ENCODE results near the gene SCAF1. TPM values are rescaled to one million over a fixed set of nuclear protein-coding genes. Genes with fewer than 3 reads are reported as not detected.

SCAF1 gene
- total RNA-seq, 2 experiments from 2014 or later: 39.9 to 41.9 TPM

DNA sequence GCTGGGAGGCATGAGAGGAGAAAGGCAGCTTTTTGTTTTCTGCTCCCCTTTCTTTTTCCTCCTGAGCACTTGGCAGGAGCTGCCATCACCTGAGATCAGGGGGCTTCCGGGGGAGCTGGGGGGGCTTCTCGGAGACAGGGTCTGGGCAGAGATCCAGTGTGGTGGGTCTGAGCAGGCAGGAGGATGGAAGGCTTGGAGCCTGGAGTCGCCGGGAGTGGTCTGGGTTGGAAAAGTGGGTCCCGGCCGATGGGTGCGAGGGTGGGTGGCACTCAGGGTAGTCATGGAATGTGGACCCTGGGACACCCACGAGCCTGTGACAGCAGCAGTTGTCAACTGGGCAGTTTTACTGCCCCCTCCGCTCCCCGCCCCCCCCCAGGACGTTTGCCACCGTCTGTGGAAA is 45.1 kb downstream of the SCAF1 start:
- Mint-ChIP-seq H3K4me1 (ENCODE audit: low read depth) (peaks cover 33% of the 10 kb centered on the region), H3K4me3 (no peak overlapping the region), H3K36me3 (ENCODE audit: low read depth) (peaks cover 34% of the 10 kb centered on the region), H3K9me3 (no peaks in the 10 kb centered on the region), H3K27me3 (ENCODE audit: low read depth) (peaks cover 9% of the 10 kb centered on the region), H3K27ac (no peak overlapping the region)
- CTCF ChIA-PET: no interaction called here
- intact Hi-C loops (cut with micrococcal nuclease): no loop called here
- no peak for DNase-seq

GRCh38 chr19:49687566-49688316 is 45.7 kb downstream of the SCAF1 start:
- CTCF ChIA-PET: interaction anchor here (0.8 kb wide), 1 partner anchor 30 kb away, joined by 3 read pairs; no protein-coding TSS in a partner anchor
- Mint-ChIP-seq H3K4me3 (no peak overlapping the region), H3K4me1 (ENCODE audit: low read depth) (peaks cover 31% of the 10 kb centered on the region)

GRCh38 chr19:49688531-49689132 is 46.6 kb downstream of the SCAF1 start:
- Mint-ChIP-seq H3K4me1 (ENCODE audit: low read depth) (peaks cover 31% of the 10 kb centered on the region), H3K4me3 (no peak overlapping the region), H3K9me3 (no peaks in the 10 kb centered on the region), H3K27ac (no peak overlapping the region), H3K36me3 (ENCODE audit: low read depth) (peaks cover 25% of the 10 kb centered on the region), H3K27me3 (ENCODE audit: low read depth) (peaks cover 13% of the 10 kb centered on the region)
- DNase-seq: no peak
- CTCF ChIA-PET: interaction anchor here (0.7 to 1.0 kb wide), 2 partner anchors 9 to 11 kb away, joined by 3 read pairs; partner anchors contain the start of gene PRMT1
- intact Hi-C loops (cut with micrococcal nuclease): no loop called here

More at GRCh38 chr19:49687566-49688316, 45.7 kb downstream of the SCAF1 start:
- no peak for DNase-seq
- intact Hi-C loops (cut with micrococcal nuclease): no loop called here
- no peaks in the 10 kb centered on the region for H3K9me3 Mint-ChIP-seq
- no peak overlapping the region for H3K27ac Mint-ChIP-seq
- peaks cover 29% of the 10 kb centered on the region for H3K36me3 Mint-ChIP-seq (ENCODE audit: low read depth)
- H3K27me3 Mint-ChIP-seq (ENCODE audit: low read depth): peaks cover 13% of the 10 kb centered on the region

GRCh38 chr19:49689133-49690078 is 47.4 kb downstream of the SCAF1 start, which contains the start of gene ADM5:
TSS of gene ADM5 (plus strand) at chr19:49689594. CDS start at chr19:49689838, 244 bp downstream.
- Mint-ChIP-seq H3K27me3 (ENCODE audit: low read depth) (peaks cover 13% of the 10 kb centered on the region), H3K9me3 (no peaks in the 10 kb centered on the region), H3K27ac (no peak within 1 kb of the TSS), H3K4me3 (peak within 1 kb of the TSS; percentile 70), H3K36me3 (ENCODE audit: low read depth) (peaks cover 17% of the 10 kb centered on the region), H3K4me1 (ENCODE audit: low read depth) (peaks cover 31% of the 10 kb centered on the region)
- intact Hi-C loops (cut with micrococcal nuclease): no loop called here
- CTCF ChIA-PET: interaction anchor here (0.6 to 1.0 kb wide), 3 partner anchors 10 to 306 kb away, joined by 3 read pairs; partner anchors contain the start of gene PRMT1
- peak; percentile 56 for DNase-seq

GRCh38 chr19:49690079-49690655 is 48.2 kb downstream of the SCAF1 start:
- Mint-ChIP-seq H3K27ac (no peak overlapping the region), H3K4me1 (ENCODE audit: low read depth) (peaks cover 31% of the 10 kb centered on the region), H3K4me3 (peak overlapping the region; percentile 70), H3K27me3 (ENCODE audit: low read depth) (peaks cover 13% of the 10 kb centered on the region), H3K36me3 (ENCODE audit: low read depth) (peaks cover 16% of the 10 kb centered on the region), H3K9me3 (no peaks in the 10 kb centered on the region)
- CTCF ChIA-PET: interaction anchor here (0.6 to 1.0 kb wide), 3 partner anchors 20 to 306 kb away, joined by 3 to 4 read pairs (median 4); partner anchors contain the start of gene AP2A1
- intact Hi-C loops (cut with micrococcal nuclease): no loop called here
- DNase-seq: no peak

GRCh38 chr19:49690656-49691242 is 48.7 kb downstream of the SCAF1 start, which contains the start of gene CPT1C:
TSS of gene CPT1C (plus strand) at chr19:49691116. CDS start at chr19:49692253, 1,137 bp downstream.
- peaks cover 11% of the 10 kb centered on the region for H3K36me3 Mint-ChIP-seq (ENCODE audit: low read depth)

DNA sequence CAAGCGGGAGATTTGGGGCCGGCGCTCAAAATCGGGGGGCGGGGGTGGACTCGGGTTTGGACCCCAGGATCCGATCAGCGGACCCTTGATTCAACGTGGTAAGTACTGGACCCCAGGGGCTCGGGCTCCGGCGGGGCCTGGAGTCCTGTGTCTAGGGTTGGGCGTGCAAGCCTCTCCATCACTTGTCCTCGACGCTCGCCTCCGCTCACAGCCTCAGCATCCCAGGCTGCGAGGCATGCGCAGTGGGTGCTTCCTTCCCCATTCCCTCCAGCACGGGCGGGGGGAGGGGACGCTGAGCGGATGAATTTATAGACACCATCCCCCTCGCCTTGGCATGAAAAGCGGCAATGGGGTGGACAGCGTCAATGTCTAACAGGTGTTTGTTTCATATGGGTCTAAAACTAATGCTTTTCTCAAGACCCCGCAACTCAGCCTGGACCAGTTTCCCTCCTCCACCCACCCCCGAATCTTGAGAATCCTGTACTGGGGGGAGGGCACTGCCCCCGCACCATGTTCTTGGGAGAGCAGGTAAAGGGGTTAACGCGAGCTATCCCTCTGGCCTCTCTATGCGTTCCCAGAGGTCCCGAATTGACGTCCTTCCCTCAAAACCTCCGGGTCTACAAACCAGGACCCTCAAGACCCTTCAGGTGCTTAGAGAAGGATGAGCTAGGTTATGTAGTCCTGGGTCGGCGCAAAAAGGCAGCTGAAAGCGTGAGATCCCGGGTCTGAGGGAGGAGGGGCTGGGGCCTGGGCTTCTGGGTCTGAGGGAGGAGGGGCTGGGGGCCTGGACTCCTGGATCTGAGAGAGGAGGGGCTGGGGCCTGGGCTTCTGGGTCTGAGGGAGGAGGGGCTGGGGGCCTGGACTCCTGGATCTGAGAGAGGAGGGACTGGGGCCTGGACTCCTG is 49.5 kb downstream of the SCAF1 start:
- intact Hi-C loops (cut with micrococcal nuclease): no loop called here
- CTCF ChIA-PET: interaction anchor here (0.6 to 1.2 kb wide), 3 partner anchors 10 to 128 kb away, joined by 3 to 4 read pairs (median 3); partner anchors contain the start of gene AP2A1
- peaks cover 10% of the 10 kb centered on the region for H3K36me3 Mint-ChIP-seq (ENCODE audit: low read depth)
- peaks cover 27% of the 10 kb centered on the region for H3K4me1 Mint-ChIP-seq (ENCODE audit: low read depth)
- DNase-seq: peak; percentile 55
- peaks cover 13% of the 10 kb centered on the region for H3K27me3 Mint-ChIP-seq (ENCODE audit: low read depth)
- H3K9me3 Mint-ChIP-seq: no peaks in the 10 kb centered on the region
- H3K27ac Mint-ChIP-seq: no peak overlapping the region
- H3K4me3 Mint-ChIP-seq: peak overlapping the region; percentile 70

More at GRCh38 chr19:49690656-49691242, 48.7 kb downstream of the SCAF1 start, which contains the start of gene CPT1C:
- H3K9me3 Mint-ChIP-seq: no peaks in the 10 kb centered on the region
- DNase-seq: peak; percentile 70
- intact Hi-C loops (cut with micrococcal nuclease): no loop called here
- peaks cover 27% of the 10 kb centered on the region for H3K4me1 Mint-ChIP-seq (ENCODE audit: low read depth)
- H3K27me3 Mint-ChIP-seq (ENCODE audit: low read depth): peaks cover 13% of the 10 kb centered on the region
- peak within 1 kb of the TSS; percentile 70 for H3K4me3 Mint-ChIP-seq
- CTCF ChIA-PET: interaction anchor here (0.6 to 1.0 kb wide), 3 partner anchors 20 to 128 kb away, joined by 3 to 4 read pairs (median 4); partner anchors contain the start of gene AP2A1
- no peak within 1 kb of the TSS for H3K27ac Mint-ChIP-seq

DNA sequence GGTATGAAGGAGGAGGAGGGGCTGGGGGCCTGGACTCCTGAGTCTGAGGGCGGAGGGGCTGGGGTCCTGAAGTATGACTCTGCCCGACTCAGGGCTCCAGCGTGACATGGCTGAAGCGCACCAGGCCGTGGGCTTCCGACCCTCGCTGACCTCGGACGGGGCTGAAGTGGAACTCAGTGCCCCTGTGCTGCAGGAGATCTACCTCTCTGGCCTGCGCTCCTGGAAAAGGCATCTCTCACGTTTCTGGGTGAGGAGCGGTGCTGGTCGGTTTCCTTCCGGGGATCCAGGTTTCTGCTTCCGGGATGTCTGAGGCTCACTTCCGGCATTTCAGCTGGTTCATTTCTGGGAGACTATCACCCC is 50.1 kb downstream of the SCAF1 start:
- Mint-ChIP-seq H3K36me3 (ENCODE audit: low read depth) (peaks cover 10% of the 10 kb centered on the region), H3K4me3 (no peak overlapping the region), H3K9me3 (no peaks in the 10 kb centered on the region), H3K4me1 (ENCODE audit: low read depth) (peaks cover 27% of the 10 kb centered on the region), H3K27me3 (ENCODE audit: low read depth) (peaks cover 13% of the 10 kb centered on the region), H3K27ac (no peak overlapping the region)
- CTCF ChIA-PET: interaction anchor here (1.2 kb wide), 1 partner anchor 11 kb away, joined by 3 read pairs; no protein-coding TSS in a partner anchor
- no peak for DNase-seq
- intact Hi-C loops (cut with micrococcal nuclease): no loop called here

GRCh38 chr19:49696115-49696514 is 54.1 kb downstream of the SCAF1 start:
- intact Hi-C loops (cut with micrococcal nuclease): no loop called here
- CTCF ChIA-PET: interaction anchor here (0.7 to 1.4 kb wide), 5 partner anchors 17 to 23 kb away, joined by 3 to 4 read pairs (median 3); partner anchors contain the start of gene PRMT1
- no peaks in the 10 kb centered on the region for H3K36me3 Mint-ChIP-seq (ENCODE audit: low read depth)
- H3K27ac Mint-ChIP-seq: no peak overlapping the region
- H3K27me3 Mint-ChIP-seq (ENCODE audit: low read depth): peaks cover 4% of the 10 kb centered on the region
- DNase-seq: no peak
- H3K4me1 Mint-ChIP-seq (ENCODE audit: low read depth): peaks cover 4% of the 10 kb centered on the region
- H3K4me3 Mint-ChIP-seq: no peak overlapping the region
- no peaks in the 10 kb centered on the region for H3K9me3 Mint-ChIP-seq

- Mint-ChIP-seq H3K27ac (no peak overlapping the region), H3K27me3 (ENCODE audit: low read depth) (peaks cover 4% of the 10 kb centered on the region), H3K36me3 (ENCODE audit: low read depth) (no peaks in the 10 kb centered on the region), H3K4me3 (no peak overlapping the region), H3K4me1 (ENCODE audit: low read depth) (no peaks in the 10 kb centered on the region), H3K9me3 (no peaks in the 10 kb centered on the region)
- no peak for DNase-seq
- CTCF ChIA-PET: interaction anchor here (0.7 to 1.4 kb wide), 3 partner anchors 16 to 24 kb away, joined by 3 to 4 read pairs (median 3); no protein-coding TSS in a partner anchor
- intact Hi-C loops (cut with micrococcal nuclease): no loop called here
Measured at GRCh38 chr19:49696865-49697264, 54.9 kb downstream of the SCAF1 start.

Data from activated naive CD4-positive, alpha-beta T cell treated with anti-CD3 and anti-CD28 coated beads for 36 hours (primary cell).